Gastroesophageal sphincter (tissue), 3 donors: ENCODE results near the gene PUS1.

Source experiments
- EP300 ChIP-seq: sonication (generic); formaldehyde crosslinking; IDR thresholded peaks from one replicate; pipeline ENCODE4 v1.6.1; 2017; ENCODE audit warnings: antibody characterized with exemption, mild to moderate bottlenecking
- POLR2A ChIP-seq, 2 donors: fragments of 450-650 bp; IDR thresholded peaks; one replicate each; pipeline ENCODE4 v1.6.1; 2017; ENCODE audit warnings: antibody characterized with exemption in 2 of 2, mild to moderate bottlenecking in 2 of 2, moderate library complexity in 1 of 2
- POLR2AphosphoS5 ChIP-seq: sonication (generic); formaldehyde crosslinking; IDR thresholded peaks from one replicate; pipeline ENCODE4 v1.6.1; 2017; ENCODE audit warnings: antibody characterized with exemption
- TF ChIP-seq, protein P1 (sequence below), 4 experiments: fragments of 200-600 bp in 2 of 4; fragments of 450-650 bp in 2 of 4; sonication (generic) in 1 of 4; IDR thresholded peaks; one replicate each; pipeline ENCODE4 v1.5.1; 2017 to 2019; ENCODE audit warnings: antibody characterized with exemption in 4 of 4, mild to moderate bottlenecking in 2 of 4, moderate library complexity in 2 of 4

GRCh38 chr12:131930510-131930909 lies 1.4 kb downstream of the PUS1 start:
- TF ChIP-seq, protein P1, sequence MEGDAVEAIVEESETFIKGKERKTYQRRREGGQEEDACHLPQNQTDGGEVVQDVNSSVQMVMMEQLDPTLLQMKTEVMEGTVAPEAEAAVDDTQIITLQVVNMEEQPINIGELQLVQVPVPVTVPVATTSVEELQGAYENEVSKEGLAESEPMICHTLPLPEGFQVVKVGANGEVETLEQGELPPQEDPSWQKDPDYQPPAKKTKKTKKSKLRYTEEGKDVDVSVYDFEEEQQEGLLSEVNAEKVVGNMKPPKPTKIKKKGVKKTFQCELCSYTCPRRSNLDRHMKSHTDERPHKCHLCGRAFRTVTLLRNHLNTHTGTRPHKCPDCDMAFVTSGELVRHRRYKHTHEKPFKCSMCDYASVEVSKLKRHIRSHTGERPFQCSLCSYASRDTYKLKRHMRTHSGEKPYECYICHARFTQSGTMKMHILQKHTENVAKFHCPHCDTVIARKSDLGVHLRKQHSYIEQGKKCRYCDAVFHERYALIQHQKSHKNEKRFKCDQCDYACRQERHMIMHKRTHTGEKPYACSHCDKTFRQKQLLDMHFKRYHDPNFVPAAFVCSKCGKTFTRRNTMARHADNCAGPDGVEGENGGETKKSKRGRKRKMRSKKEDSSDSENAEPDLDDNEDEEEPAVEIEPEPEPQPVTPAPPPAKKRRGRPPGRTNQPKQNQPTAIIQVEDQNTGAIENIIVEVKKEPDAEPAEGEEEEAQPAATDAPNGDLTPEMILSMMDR (IDR thresholded peaks at IDR 0.05) = no peak
- TF ChIP-seq POLR2A (IDR thresholded peaks at IDR 0.05) (no peak), POLR2AphosphoS5 (no peak), EP300 (no peak)
